ENCODE measurements around the gene PRSS8. TPM values are rescaled to one million over a fixed set of nuclear protein-coding genes. Genes with fewer than 3 reads are reported as not detected.

Gene PRSS8
- total and polyA plus RNA-seq, 2 donors (not counting 1 experiment from before 2014, with no cell fraction given): not detected

GRCh38 chr16:31129568-31130335, 5.8 kb downstream of the PRSS8 start:
- no peak for TF ChIP-seq EZH2 (IDR thresholded peaks at IDR 0.05; ENCODE audit: low read length, missing control alignments)
- no peak for TF ChIP-seq CTCF (conservative IDR thresholded peaks at IDR 0.05 in 1 of 2, IDR thresholded peaks at IDR 0.05 in 1 of 2; ENCODE audit: low read depth in 1 of 2, low read length in 2 of 2)
- H3K4me3 ChIP-seq (replicated peaks in 1 of 4; ENCODE audit: control extremely low read depth in 1 of 4, insufficient read depth in 1 of 4, low read depth in 3 of 4, low read length in 4 of 4): no peak overlapping the region
- H3K4me1 ChIP-seq (ENCODE audit: control insufficient read depth, extremely low read depth, insufficient read depth, low read length): no peaks in the 10 kb centered on the region
- no peaks in the 10 kb centered on the region for H3K27me3 ChIP-seq (ENCODE audit: control insufficient read depth, insufficient read depth, low read length)
- H3K4me2 ChIP-seq (ENCODE audit: extremely low read depth, insufficient read depth, low read length): no peak overlapping the region
- no peaks in the 10 kb centered on the region for H4K20me1 ChIP-seq (ENCODE audit: control insufficient read depth, extremely low read depth, insufficient read depth, low read length)
- H3K36me3 ChIP-seq (ENCODE audit: control insufficient read depth, insufficient read depth, low read length): peaks cover 5% of the 10 kb centered on the region
- no peak overlapping the region for H2AFZ ChIP-seq (ENCODE audit: low read length)
- H3K27ac ChIP-seq (ENCODE audit: insufficient read depth, low read length): no peak overlapping the region
- H3K79me2 ChIP-seq (ENCODE audit: control insufficient read depth, insufficient read depth, low read length): no peaks in the 10 kb centered on the region
- H3K9me3 ChIP-seq (ENCODE audit: control insufficient read depth, insufficient read depth, low read depth, low read length): no peaks in the 10 kb centered on the region
- peak in 1 of 2 donors; percentile 51 for DNase-seq (ENCODE audit: low read depth in 2 of 2)
- no peak overlapping the region for H3K9ac ChIP-seq (ENCODE audit: insufficient read depth, low read length)

- Histone ChIP-seq H4K20me1 (ENCODE audit: control insufficient read depth, extremely low read depth, insufficient read depth, low read length) (no peaks in the 10 kb centered on the region), H3K27ac (ENCODE audit: insufficient read depth, low read length) (no peak overlapping the region), H3K27me3 (ENCODE audit: control insufficient read depth, insufficient read depth, low read length) (no peaks in the 10 kb centered on the region), H3K4me2 (ENCODE audit: extremely low read depth, insufficient read depth, low read length) (no peak overlapping the region), H3K4me3 (replicated peaks in 1 of 4; ENCODE audit: control extremely low read depth in 1 of 4, insufficient read depth in 1 of 4, low read depth in 3 of 4, low read length in 4 of 4) (no peak overlapping the region), H3K9ac (ENCODE audit: insufficient read depth, low read length) (no peak overlapping the region), H3K9me3 (ENCODE audit: control insufficient read depth, insufficient read depth, low read depth, low read length) (no peaks in the 10 kb centered on the region), H3K36me3 (ENCODE audit: control insufficient read depth, insufficient read depth, low read length) (peaks cover 5% of the 10 kb centered on the region), H3K79me2 (ENCODE audit: control insufficient read depth, insufficient read depth, low read length) (no peaks in the 10 kb centered on the region), H3K4me1 (ENCODE audit: control insufficient read depth, extremely low read depth, insufficient read depth, low read length) (no peaks in the 10 kb centered on the region), H2AFZ (ENCODE audit: low read length) (no peak overlapping the region)
- TF ChIP-seq EZH2 (IDR thresholded peaks at IDR 0.05; ENCODE audit: low read length, missing control alignments) (no peak), CTCF (conservative IDR thresholded peaks at IDR 0.05 in 1 of 2, IDR thresholded peaks at IDR 0.05 in 1 of 2; ENCODE audit: low read depth in 1 of 2, low read length in 2 of 2) (no peak)
- no peak for DNase-seq (ENCODE audit: low read depth in 2 of 2)
Observed at GRCh38 chr16:31128711-31129567, 6.6 kb downstream of the PRSS8 start.

- no peak overlapping the region for H2AFZ ChIP-seq (ENCODE audit: low read length)
- H3K4me3 ChIP-seq (replicated peaks in 1 of 4; ENCODE audit: control extremely low read depth in 1 of 4, insufficient read depth in 1 of 4, low read depth in 3 of 4, low read length in 4 of 4): no peak overlapping the region
- no peaks in the 10 kb centered on the region for H3K27me3 ChIP-seq (ENCODE audit: control insufficient read depth, insufficient read depth, low read length)
- no peak overlapping the region for H3K4me2 ChIP-seq (ENCODE audit: extremely low read depth, insufficient read depth, low read length)
- H3K9me3 ChIP-seq (ENCODE audit: control insufficient read depth, insufficient read depth, low read depth, low read length): no peaks in the 10 kb centered on the region
- no peaks in the 10 kb centered on the region for H3K4me1 ChIP-seq (ENCODE audit: control insufficient read depth, extremely low read depth, insufficient read depth, low read length)
- peaks cover 4% of the 10 kb centered on the region for H3K36me3 ChIP-seq (ENCODE audit: control insufficient read depth, insufficient read depth, low read length)
- no peak overlapping the region for H3K27ac ChIP-seq (ENCODE audit: insufficient read depth, low read length)
- TF ChIP-seq EZH2 (IDR thresholded peaks at IDR 0.05; ENCODE audit: low read length, missing control alignments) (no peak), CTCF (conservative IDR thresholded peaks at IDR 0.05 in 1 of 2, IDR thresholded peaks at IDR 0.05 in 1 of 2; ENCODE audit: low read depth in 1 of 2, low read length in 2 of 2) (no peak)
- H3K79me2 ChIP-seq (ENCODE audit: control insufficient read depth, insufficient read depth, low read length): no peaks in the 10 kb centered on the region
- no peak for DNase-seq (ENCODE audit: low read depth in 2 of 2)
- no peak overlapping the region for H3K9ac ChIP-seq (ENCODE audit: insufficient read depth, low read length)
- H4K20me1 ChIP-seq (ENCODE audit: control insufficient read depth, extremely low read depth, insufficient read depth, low read length): no peaks in the 10 kb centered on the region
Observed at GRCh38 chr16:31127182-31127581, 8.3 kb downstream of the PRSS8 start.

Data from fibroblast of lung (primary cell).